ENCODE measurements around the gene EEF2KMT.
A peak's percentile ranks its signal among the peaks of the same experiment; 100 is the strongest.

- no peak for TF ChIP-seq POLR2A (IDR thresholded peaks at IDR 0.05)
- peak in 3 of 6 experiments; percentile 18 to 32 (median 30) for TF ChIP-seq CTCF (IDR thresholded peaks at IDR 0.05)
- no peak for TF ChIP-seq POLR2AphosphoS5 (IDR thresholded peaks at IDR 0.05)
- TF ChIP-seq EP300 (IDR thresholded peaks at IDR 0.05), result no peak
Observed at GRCh38 chr16:5056352-5056751, 41.2 kb downstream of the EEF2KMT start.

Data from upper lobe of left lung (tissue), 4 donors.